ENCODE measurements around the gene PML. TPM values are rescaled to one million over a fixed set of nuclear protein-coding genes. Genes with fewer than 3 reads are reported as not detected.

Gene PML
- total and polyA plus RNA-seq, 9 of the 15 experiments (the other 6 are each of a cell fraction or from before 2014, with no cell fraction given): 5.0 to 50.7 (median 10.1) TPM

- TF ChIP-seq CHD7 (IDR thresholded peaks at IDR 0.05; ENCODE audit: low read depth, low read length): no peak
- no peak for TF ChIP-seq ZNF318 (IDR thresholded peaks at IDR 0.05; ENCODE audit: borderline replicate concordance in 1 of 2, low read depth in 1 of 2)
- TF ChIP-seq ZHX1 (conservative IDR thresholded peaks at IDR 0.05; ENCODE audit: low read length): no peak
Measured at GRCh38 chr15:74041777-74042435, 47.4 kb downstream of the PML start (continued).

All from K562 (cell line).